SK-N-SH treated with all-trans-retinoic acid at 6 μM for 48 hours (cell line): ENCODE results near the gene FGG.

Source experiments
- ATAC-seq: fragments of 200-7000 bp; cut with Tn5 transposase; 3 replicates; pipeline ENCODE4 v1.9.1; 2020; ENCODE audit warnings: mild to moderate bottlenecking, moderate library complexity
- ARNTL ChIP-seq: fragments of 450-650 bp; formaldehyde crosslinking; IDR thresholded peaks from 2 replicates; pipeline ENCODE4 v1.5.0; 2020; ENCODE audit warnings: low read depth, mild to moderate bottlenecking, moderate library complexity, borderline replicate concordance
- CREB5 ChIP-seq: fragments of 250-450 bp; sonication (Bioruptor Pico); IDR thresholded peaks from 2 replicates; pipeline ENCODE4 v1.5.1; 2020; ENCODE audit warnings: low read depth, mild to moderate bottlenecking, moderate library complexity
- CSDC2 ChIP-seq: fragments of 250-450 bp; sonication (Bioruptor Pico); IDR thresholded peaks from 2 replicates; pipeline ENCODE4 v1.5.0; 2020; ENCODE audit warnings: mild to moderate bottlenecking, moderate library complexity
- CSRNP3 ChIP-seq: fragments of 250-450 bp; sonication (Bioruptor Pico); IDR thresholded peaks from 2 replicates; pipeline ENCODE4 v1.5.1; 2021; ENCODE audit warnings: mild to moderate bottlenecking, moderate library complexity
- GLIS3 ChIP-seq: fragments of 250-450 bp; sonication (Bioruptor Pico); IDR thresholded peaks from 2 replicates; pipeline ENCODE4 v1.5.0; 2020; ENCODE audit warnings: mild to moderate bottlenecking, moderate library complexity
- ISL1 ChIP-seq: fragments of 250-450 bp; sonication (Bioruptor Pico); IDR thresholded peaks from 2 replicates; pipeline ENCODE4 v2.1.2; 2022; ENCODE audit warnings: mild to moderate bottlenecking, moderate library complexity
- OSR1 ChIP-seq: fragments of 250-450 bp; sonication (Bioruptor Pico); IDR thresholded peaks from 2 replicates; pipeline ENCODE4 v1.8.0; 2022; ENCODE audit warnings: moderate library complexity, mild to moderate bottlenecking, inconsistent platforms
- PATZ1 ChIP-seq: fragments of 250-450 bp; sonication (Bioruptor Pico); IDR thresholded peaks from 2 replicates; pipeline ENCODE4 v1.8.0; 2020; ENCODE audit warnings: mild to moderate bottlenecking, moderate library complexity, borderline replicate concordance
- POU6F1 ChIP-seq: fragments of 250-450 bp; sonication (Bioruptor Pico); IDR thresholded peaks from 2 replicates; pipeline ENCODE4 v1.8.0; 2021; ENCODE audit warnings: low read depth, mild to moderate bottlenecking, moderate library complexity, borderline replicate concordance
- PPARA ChIP-seq: fragments of 250-450 bp; sonication (Bioruptor Pico); IDR thresholded peaks from 2 replicates; pipeline ENCODE4 v1.5.0; 2020; ENCODE audit warnings: mild to moderate bottlenecking, borderline replicate concordance
- RARB ChIP-seq: fragments of 250-450 bp; sonication (Bioruptor Pico); IDR thresholded peaks from 2 replicates; pipeline ENCODE4 v1.8.0; 2021; ENCODE audit warnings: mild to moderate bottlenecking, moderate library complexity
- SNAI2 ChIP-seq: fragments of 250-450 bp; sonication (Bioruptor Pico); IDR thresholded peaks from 2 replicates; pipeline ENCODE4 v1.5.0; 2020; ENCODE audit warnings: mild to moderate bottlenecking, moderate library complexity
- TCF4 ChIP-seq: fragments of 250-450 bp; sonication (Bioruptor Pico); IDR thresholded peaks from 2 replicates; pipeline ENCODE4 v1.8.0; 2021; ENCODE audit warnings: mild to moderate bottlenecking, moderate library complexity, borderline replicate concordance
- TOX ChIP-seq: fragments of 250-450 bp; sonication (Bioruptor Pico); IDR thresholded peaks from 2 replicates; pipeline ENCODE4 v1.8.0; 2021; ENCODE audit warnings: mild to moderate bottlenecking, moderate library complexity, borderline replicate concordance
- TSHZ2 ChIP-seq: fragments of 250-450 bp; sonication (Bioruptor Pico); IDR thresholded peaks from 2 replicates; pipeline ENCODE4 v1.5.0; 2020; ENCODE audit warnings: mild to moderate bottlenecking, moderate library complexity
- ZC3H10 ChIP-seq: fragments of 250-450 bp; sonication (Bioruptor Pico); IDR thresholded peaks from 2 replicates; pipeline ENCODE4 v1.5.1; 2021; ENCODE audit warnings: mild to moderate bottlenecking, moderate library complexity
- ZFP3 ChIP-seq: fragments of 250-450 bp; sonication (Bioruptor Pico); IDR thresholded peaks from 2 replicates; pipeline ENCODE4 v1.5.0; 2020; ENCODE audit warnings: mild to moderate bottlenecking, moderate library complexity
- ZFP30 ChIP-seq: fragments of 450-650 bp; formaldehyde crosslinking; IDR thresholded peaks from 2 replicates; pipeline ENCODE4 v1.5.0; 2022; ENCODE audit warnings: mild to moderate bottlenecking, moderate library complexity
- ZNF565 ChIP-seq: fragments of 450-650 bp; formaldehyde crosslinking; conservative IDR thresholded peaks from 2 replicates; pipeline ENCODE4 v1.5.0; 2020; ENCODE audit warnings: low read depth, mild to moderate bottlenecking, moderate library complexity

The FGG gene

GRCh38 chr4:154631828-154632227 lies 19.4 kb upstream of the FGG start:
- no peak for ATAC-seq
- no peak for TF ChIP-seq ZC3H10 (CRISPR knock-in tag)
- TF ChIP-seq GLIS3 (CRISPR knock-in tag): no peak
- no peak for TF ChIP-seq PATZ1 (CRISPR knock-in tag)

GRCh38 chr4:154630324-154630723 lies 17.9 kb upstream of the FGG start:
- TF ChIP-seq TSHZ2 (CRISPR knock-in tag) (no peak), POU6F1 (CRISPR knock-in tag) (no peak), ZNF565 (CRISPR knock-in tag) (no peak), PPARA (CRISPR knock-in tag) (no peak), CREB5 (CRISPR knock-in tag) (no peak), ISL1 (CRISPR knock-in tag) (no peak), GLIS3 (CRISPR knock-in tag) (no peak), OSR1 (CRISPR knock-in tag) (no peak), ZFP30 (CRISPR knock-in tag) (no peak), RARB (no peak), CSDC2 (CRISPR knock-in tag) (no peak), ZC3H10 (CRISPR knock-in tag) (no peak), TOX (CRISPR knock-in tag) (no peak), CSRNP3 (CRISPR knock-in tag) (no peak), TCF4 (CRISPR knock-in tag) (no peak), ZFP3 (no peak), PATZ1 (CRISPR knock-in tag) (no peak), SNAI2 (CRISPR knock-in tag) (no peak), ARNTL (CRISPR knock-in tag) (no peak)
- no peak for ATAC-seq
